Measurements from ENCODE around the gene ATP2B2. TPM values are rescaled to one million over a fixed set of nuclear protein-coding genes. Genes with fewer than 3 reads are reported as not detected.
A peak's percentile ranks its signal among the peaks of the same experiment; 100 is the strongest.

Gene ATP2B2
- polyA plus RNA-seq, 1 experiment = not detected

DNA sequence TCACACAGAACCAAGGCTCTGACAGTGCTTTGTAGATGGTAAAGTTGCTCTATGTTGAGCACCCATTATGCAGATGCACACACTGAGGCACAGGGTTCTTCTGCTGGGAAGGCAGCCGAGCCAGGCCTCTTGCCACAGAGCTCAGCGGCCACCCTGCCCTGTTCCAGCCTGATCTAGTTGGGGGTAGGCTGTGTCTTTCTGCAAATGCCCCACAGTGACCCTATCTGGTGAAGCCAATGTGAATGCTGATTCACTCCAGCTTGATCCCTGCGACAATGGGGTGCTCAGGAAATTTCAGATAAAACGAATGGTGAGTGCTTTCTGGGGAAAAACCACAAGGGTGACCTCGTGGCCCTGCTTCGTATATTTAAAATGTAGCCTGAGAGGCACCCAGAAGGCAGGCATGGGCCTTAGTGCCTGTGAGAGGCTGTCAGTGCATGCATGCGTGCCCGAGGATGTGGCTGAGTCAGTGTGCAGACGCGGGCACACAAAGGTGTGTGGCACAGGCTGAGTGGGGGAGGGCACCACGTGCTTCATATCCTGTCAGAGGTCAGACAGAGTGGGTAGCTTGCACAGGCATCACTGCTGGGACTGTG, 85.7 kb downstream of the ATP2B2 start:
- TF ChIP-seq, protein P1, sequence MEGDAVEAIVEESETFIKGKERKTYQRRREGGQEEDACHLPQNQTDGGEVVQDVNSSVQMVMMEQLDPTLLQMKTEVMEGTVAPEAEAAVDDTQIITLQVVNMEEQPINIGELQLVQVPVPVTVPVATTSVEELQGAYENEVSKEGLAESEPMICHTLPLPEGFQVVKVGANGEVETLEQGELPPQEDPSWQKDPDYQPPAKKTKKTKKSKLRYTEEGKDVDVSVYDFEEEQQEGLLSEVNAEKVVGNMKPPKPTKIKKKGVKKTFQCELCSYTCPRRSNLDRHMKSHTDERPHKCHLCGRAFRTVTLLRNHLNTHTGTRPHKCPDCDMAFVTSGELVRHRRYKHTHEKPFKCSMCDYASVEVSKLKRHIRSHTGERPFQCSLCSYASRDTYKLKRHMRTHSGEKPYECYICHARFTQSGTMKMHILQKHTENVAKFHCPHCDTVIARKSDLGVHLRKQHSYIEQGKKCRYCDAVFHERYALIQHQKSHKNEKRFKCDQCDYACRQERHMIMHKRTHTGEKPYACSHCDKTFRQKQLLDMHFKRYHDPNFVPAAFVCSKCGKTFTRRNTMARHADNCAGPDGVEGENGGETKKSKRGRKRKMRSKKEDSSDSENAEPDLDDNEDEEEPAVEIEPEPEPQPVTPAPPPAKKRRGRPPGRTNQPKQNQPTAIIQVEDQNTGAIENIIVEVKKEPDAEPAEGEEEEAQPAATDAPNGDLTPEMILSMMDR (IDR thresholded peaks at IDR 0.05; ENCODE audit: insufficient read depth, low read depth, low read length) = no peak
- H3K36me3 ChIP-seq (ENCODE audit: control insufficient read depth, insufficient read depth, low read length) = no peaks in the 10 kb centered on the region
- no peak for DNase-seq (ENCODE audit: low read depth)
- ChIA-PET POLR2A (no interaction called here), CTCF (interaction anchor here (4.8 kb wide), 1 partner anchor 320 kb away, joined by 38 read pairs; no protein-coding TSS in a partner anchor)
- H3K27me3 ChIP-seq (ENCODE audit: control insufficient read depth, insufficient read depth, low read length) = peaks cover 7% of the 10 kb centered on the region
- no peak overlapping the region for H3K4me3 ChIP-seq (ENCODE audit: low read depth, low read length)

DNA sequence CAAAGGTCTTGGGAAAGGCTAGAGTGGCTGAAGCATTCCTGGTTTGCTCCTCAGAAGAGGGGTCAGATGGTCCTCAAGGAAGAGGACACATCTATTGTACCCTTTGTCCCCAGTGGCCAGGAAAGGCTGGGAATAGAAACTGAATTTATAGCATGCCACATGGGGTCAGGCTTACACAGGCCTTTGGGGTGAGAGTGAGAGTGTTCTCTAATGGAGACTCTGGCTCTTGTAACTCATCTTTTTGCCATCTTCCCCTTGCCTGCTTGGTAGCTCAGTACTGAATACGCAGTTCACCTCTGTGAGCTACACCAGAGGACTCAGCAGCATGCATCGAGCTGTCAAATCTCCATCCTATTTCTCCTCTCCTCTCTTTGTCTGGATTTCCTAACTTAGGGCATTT, 87.5 kb downstream of the ATP2B2 start:
- peaks cover 9% of the 10 kb centered on the region for H3K27me3 ChIP-seq (ENCODE audit: control insufficient read depth, insufficient read depth, low read length)
- DNase-seq (ENCODE audit: low read depth) = no peak
- ChIA-PET CTCF (interaction anchor here (0.6 to 4.8 kb wide), 9 partner anchors 9 to 326 kb away, joined by 3 to 38 read pairs (median 4); no protein-coding TSS in a partner anchor), POLR2A (no interaction called here)
- no peak overlapping the region for H3K4me3 ChIP-seq (ENCODE audit: low read depth, low read length)
- TF ChIP-seq, protein P1 (IDR thresholded peaks at IDR 0.05; ENCODE audit: insufficient read depth, low read depth, low read length) = peak; percentile 34
- H3K36me3 ChIP-seq (ENCODE audit: control insufficient read depth, insufficient read depth, low read length) = no peaks in the 10 kb centered on the region

DNA sequence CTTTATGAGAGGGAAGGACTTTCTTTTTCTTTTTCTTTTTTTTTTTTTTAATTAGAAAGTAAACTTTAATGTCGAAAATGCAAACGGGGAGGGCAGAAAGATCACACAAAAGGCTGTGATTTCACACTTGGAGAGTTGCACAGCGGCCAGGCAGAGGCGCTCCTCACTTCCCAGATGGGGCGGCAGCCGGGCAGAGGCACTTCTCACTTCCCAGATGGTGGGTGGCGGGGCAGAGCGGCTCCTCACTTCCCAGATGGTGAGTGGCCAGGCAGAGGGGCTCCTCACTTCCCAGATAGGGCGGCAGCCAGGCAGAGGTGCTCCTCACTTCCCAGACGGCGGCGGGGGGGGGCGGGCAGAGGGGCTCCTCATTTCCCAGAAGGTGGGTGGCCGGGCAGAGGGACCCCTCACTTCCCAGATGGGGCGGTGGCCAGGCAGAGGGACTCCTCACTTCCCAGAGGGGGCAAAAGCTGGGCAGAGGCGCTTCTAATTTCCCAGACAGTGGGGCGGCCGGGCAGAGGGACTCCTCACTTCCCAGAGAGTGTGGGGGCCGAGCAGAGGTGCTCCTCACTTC, 88.6 kb downstream of the ATP2B2 start:
- H3K4me3 ChIP-seq (ENCODE audit: low read depth, low read length) = no peak overlapping the region
- DNase-seq (ENCODE audit: low read depth) = no peak
- ChIA-PET CTCF (interaction anchor here (0.9 to 4.8 kb wide), 6 partner anchors 8 to 323 kb away, joined by 3 to 38 read pairs (median 4); no protein-coding TSS in a partner anchor), POLR2A (no interaction called here)
- no peaks in the 10 kb centered on the region for H3K36me3 ChIP-seq (ENCODE audit: control insufficient read depth, insufficient read depth, low read length)
- TF ChIP-seq, protein P1 (IDR thresholded peaks at IDR 0.05; ENCODE audit: insufficient read depth, low read depth, low read length) = no peak
- peaks cover 10% of the 10 kb centered on the region for H3K27me3 ChIP-seq (ENCODE audit: control insufficient read depth, insufficient read depth, low read length)

DNA sequence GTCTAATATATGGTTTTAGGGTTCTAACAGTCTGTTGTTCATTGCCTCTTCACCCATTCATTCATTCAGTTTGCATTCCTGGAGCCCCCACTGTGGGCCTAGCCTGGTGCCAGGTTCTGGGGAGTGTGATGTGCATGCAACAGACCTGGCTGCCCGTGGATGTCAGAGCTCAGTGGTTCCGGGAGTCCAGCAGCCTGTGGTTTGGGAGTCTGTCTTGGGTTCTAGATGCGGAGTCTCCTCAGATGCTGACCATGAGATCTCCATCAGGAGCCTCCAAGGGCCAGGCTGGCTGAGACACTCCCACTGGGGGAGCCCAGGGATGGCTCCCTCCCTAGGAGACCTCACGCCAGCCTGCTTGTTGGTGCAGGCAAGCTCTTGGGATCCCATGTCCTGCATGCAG, 92.3 kb downstream of the ATP2B2 start:
- TF ChIP-seq, protein P1 (IDR thresholded peaks at IDR 0.05; ENCODE audit: insufficient read depth, low read depth, low read length) = no peak
- ChIA-PET CTCF (no interaction called here), POLR2A (no interaction called here)
- no peak for DNase-seq (ENCODE audit: low read depth)
- H3K27me3 ChIP-seq (ENCODE audit: control insufficient read depth, insufficient read depth, low read length) = peaks cover 4% of the 10 kb centered on the region
- no peaks in the 10 kb centered on the region for H3K36me3 ChIP-seq (ENCODE audit: control insufficient read depth, insufficient read depth, low read length)
- no peak overlapping the region for H3K4me3 ChIP-seq (ENCODE audit: low read depth, low read length)

DNA sequence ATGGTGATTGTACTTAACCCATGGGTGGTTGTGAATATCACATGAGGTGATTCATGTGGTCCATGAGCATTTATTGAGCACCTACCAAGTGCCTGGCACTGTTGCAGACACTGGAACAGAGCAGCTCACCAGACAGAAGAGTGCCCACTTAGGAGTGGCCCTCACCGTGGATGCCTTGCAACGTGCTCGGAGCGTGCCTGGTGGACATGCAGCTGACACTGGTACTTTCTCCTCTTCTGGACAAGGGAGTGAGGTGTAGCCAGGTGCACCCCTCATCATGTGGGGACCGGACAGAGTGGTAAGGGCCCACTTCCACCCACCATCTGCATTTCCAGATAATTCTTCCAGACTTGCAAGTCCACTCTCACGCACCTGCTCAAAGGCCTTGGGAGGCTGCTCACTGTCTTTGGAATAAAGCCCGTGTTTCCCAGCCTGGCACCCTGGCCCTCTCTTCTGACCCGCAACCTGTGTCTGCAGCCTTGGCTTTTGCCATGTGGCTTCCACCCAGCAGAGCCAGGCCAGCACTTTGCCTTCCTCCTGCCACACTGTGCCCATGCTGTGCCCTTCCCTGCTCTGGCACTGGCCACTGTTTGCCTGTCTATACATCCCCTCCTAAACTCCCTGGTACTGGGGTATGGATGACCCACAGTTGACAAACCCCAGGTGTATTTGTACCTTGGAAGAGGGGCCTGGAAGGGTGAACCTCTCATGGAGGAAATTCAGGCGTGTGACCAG, 93.6 kb downstream of the ATP2B2 start:
- POLR2A ChIA-PET = no interaction called here
- CTCF ChIA-PET = no interaction called here
- Histone ChIP-seq H3K36me3 (ENCODE audit: control insufficient read depth, insufficient read depth, low read length) (no peaks in the 10 kb centered on the region), H3K4me3 (ENCODE audit: low read depth, low read length) (no peak overlapping the region), H3K27me3 (ENCODE audit: control insufficient read depth, insufficient read depth, low read length) (peaks cover 4% of the 10 kb centered on the region)
- DNase-seq (ENCODE audit: low read depth) = no peak
- TF ChIP-seq, protein P1 (IDR thresholded peaks at IDR 0.05; ENCODE audit: insufficient read depth, low read depth, low read length) = no peak

Measured in BJ (cell line).